Measurements from ENCODE around the gene TSPAN6. TPM values are rescaled to one million over a fixed set of nuclear protein-coding genes. Genes with fewer than 3 reads are reported as not detected.

Gene TSPAN6
- total RNA-seq, 2 experiments from 2014 or later, result 1.1 to 1.9 TPM

DNA sequence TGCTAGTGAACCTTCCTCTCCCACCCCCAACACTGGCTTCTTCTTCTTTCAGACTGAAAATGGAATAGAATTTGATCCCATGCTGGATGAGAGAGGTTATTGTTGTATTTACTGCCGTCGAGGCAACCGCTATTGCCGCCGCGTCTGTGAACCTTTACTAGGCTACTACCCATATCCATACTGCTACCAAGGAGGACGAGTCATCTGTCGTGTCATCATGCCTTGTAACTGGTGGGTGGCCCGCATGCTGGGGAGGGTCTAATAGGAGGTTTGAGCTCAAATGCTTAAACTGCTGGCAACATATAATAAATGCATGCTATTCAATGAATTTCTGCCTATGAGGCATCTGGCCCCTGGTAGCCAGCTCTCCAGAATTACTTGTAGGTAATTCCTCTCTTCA lies 37.1 kb downstream of the TSPAN6 start:
- ChIA-PET POLR2A (no interaction called here), CTCF (no interaction called here)
- no peaks in the 10 kb centered on the region for H3K36me3 Mint-ChIP-seq (ENCODE audit: low read depth)

DNA sequence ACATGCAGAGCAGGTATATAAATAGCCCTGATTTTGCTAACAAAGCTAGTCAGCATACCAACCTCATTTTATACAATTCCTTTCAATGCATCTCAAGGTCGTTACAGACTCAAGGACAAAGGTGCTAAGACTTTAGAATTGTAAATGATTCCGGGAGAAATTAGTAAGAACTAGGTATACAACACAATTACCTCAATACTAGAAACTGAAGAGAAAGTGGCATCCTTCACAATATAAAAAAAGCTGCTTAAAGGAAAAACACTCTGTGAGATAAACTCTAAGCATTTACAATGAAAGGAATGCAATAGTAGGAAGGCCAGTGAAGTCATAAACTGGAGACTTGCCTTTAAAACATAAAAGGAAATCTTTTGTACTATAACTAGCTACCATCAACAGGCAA lies 40.0 kb downstream of the TSPAN6 start:
- no peaks in the 10 kb centered on the region for H3K27me3 Mint-ChIP-seq
- no peaks in the 10 kb centered on the region for H3K4me1 Mint-ChIP-seq (ENCODE audit: low read depth)
- Histone ChIP-seq H3K4me3 (ENCODE audit: low read length) (no peak overlapping the region), H3K36me3 (ENCODE audit: insufficient read depth, low read length) (no peaks in the 10 kb centered on the region), H3K4me1 (ENCODE audit: insufficient read depth, low read length) (no peaks in the 10 kb centered on the region), H3K9me3 (ENCODE audit: control insufficient read depth in 1 of 2, insufficient read depth in 1 of 2, low read length in 2 of 2) (no peaks in the 10 kb centered on the region), H3K27ac (ENCODE audit: low read depth in 1 of 2, low read length in 2 of 2) (no peak overlapping the region), H3K27me3 (ENCODE audit: control insufficient read depth in 1 of 2, insufficient read depth in 2 of 2, low read length in 2 of 2) (no peaks in the 10 kb centered on the region)
- H3K4me3 Mint-ChIP-seq, result no peak overlapping the region
- intact Hi-C loops (cut with DNase I, micrococcal nuclease), result no loop called here
- ATAC-seq (ENCODE audit: poor library complexity) (no peak), DNase-seq (no peak)
- H3K27ac Mint-ChIP-seq, result no peak overlapping the region
- no peaks in the 10 kb centered on the region for H3K36me3 Mint-ChIP-seq (ENCODE audit: low read depth)
- POLR2A ChIA-PET, result no interaction called here
- TF ChIP-seq, protein P1, sequence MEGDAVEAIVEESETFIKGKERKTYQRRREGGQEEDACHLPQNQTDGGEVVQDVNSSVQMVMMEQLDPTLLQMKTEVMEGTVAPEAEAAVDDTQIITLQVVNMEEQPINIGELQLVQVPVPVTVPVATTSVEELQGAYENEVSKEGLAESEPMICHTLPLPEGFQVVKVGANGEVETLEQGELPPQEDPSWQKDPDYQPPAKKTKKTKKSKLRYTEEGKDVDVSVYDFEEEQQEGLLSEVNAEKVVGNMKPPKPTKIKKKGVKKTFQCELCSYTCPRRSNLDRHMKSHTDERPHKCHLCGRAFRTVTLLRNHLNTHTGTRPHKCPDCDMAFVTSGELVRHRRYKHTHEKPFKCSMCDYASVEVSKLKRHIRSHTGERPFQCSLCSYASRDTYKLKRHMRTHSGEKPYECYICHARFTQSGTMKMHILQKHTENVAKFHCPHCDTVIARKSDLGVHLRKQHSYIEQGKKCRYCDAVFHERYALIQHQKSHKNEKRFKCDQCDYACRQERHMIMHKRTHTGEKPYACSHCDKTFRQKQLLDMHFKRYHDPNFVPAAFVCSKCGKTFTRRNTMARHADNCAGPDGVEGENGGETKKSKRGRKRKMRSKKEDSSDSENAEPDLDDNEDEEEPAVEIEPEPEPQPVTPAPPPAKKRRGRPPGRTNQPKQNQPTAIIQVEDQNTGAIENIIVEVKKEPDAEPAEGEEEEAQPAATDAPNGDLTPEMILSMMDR (IDR thresholded peaks at IDR 0.05), result no peak
- CTCF ChIA-PET, result no interaction called here
- no peaks in the 10 kb centered on the region for H3K9me3 Mint-ChIP-seq

More for the DNA sequence above, 37.1 kb downstream of the TSPAN6 start:
- no peaks in the 10 kb centered on the region for H3K9me3 ChIP-seq (ENCODE audit: control insufficient read depth in 1 of 2, insufficient read depth in 1 of 2, low read length in 2 of 2)
- DNase-seq, result no peak
- no peak overlapping the region for H3K27ac ChIP-seq (ENCODE audit: low read depth in 1 of 2, low read length in 2 of 2)
- H3K27me3 ChIP-seq (ENCODE audit: control insufficient read depth in 1 of 2, insufficient read depth in 2 of 2, low read length in 2 of 2), result no peaks in the 10 kb centered on the region
- no peaks in the 10 kb centered on the region for H3K4me1 ChIP-seq (ENCODE audit: insufficient read depth, low read length)
- Mint-ChIP-seq H3K4me1 (ENCODE audit: low read depth) (no peaks in the 10 kb centered on the region), H3K4me3 (no peak overlapping the region), H3K27me3 (peaks cover 5% of the 10 kb centered on the region), H3K9me3 (no peaks in the 10 kb centered on the region), H3K27ac (no peak overlapping the region)
- no peak for ATAC-seq (ENCODE audit: poor library complexity)
- no peaks in the 10 kb centered on the region for H3K36me3 ChIP-seq (ENCODE audit: insufficient read depth, low read length)
- no peak overlapping the region for H3K4me3 ChIP-seq (ENCODE audit: low read length)
- intact Hi-C loops (cut with DNase I, micrococcal nuclease), result no loop called here
- TF ChIP-seq, protein P1 (IDR thresholded peaks at IDR 0.05), result no peak

DNA sequence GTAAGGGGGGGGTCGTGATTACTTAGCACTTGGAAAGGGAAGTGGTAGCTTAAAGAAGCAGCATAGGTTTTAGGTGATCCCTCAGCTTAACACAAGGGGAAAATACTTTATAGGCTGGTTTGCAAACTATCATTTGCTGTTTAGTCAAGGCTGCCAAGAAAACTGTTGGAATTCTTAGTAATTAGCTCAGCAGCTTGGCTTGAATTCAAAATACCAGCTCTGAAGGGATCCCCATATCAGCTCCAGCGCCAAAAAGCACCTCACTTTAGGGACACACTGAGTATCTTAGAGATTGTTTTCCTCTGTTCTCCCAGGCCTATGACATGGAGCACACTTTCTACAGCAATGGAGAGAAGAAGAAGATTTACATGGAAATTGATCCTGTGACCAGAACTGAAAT lies 43.0 kb downstream of the TSPAN6 start:
- H3K4me1 Mint-ChIP-seq (ENCODE audit: low read depth), result no peaks in the 10 kb centered on the region
- H3K36me3 Mint-ChIP-seq (ENCODE audit: low read depth), result no peaks in the 10 kb centered on the region
- ATAC-seq (ENCODE audit: poor library complexity) (no peak), DNase-seq (no peak)
- H3K9me3 Mint-ChIP-seq, result no peaks in the 10 kb centered on the region
- H3K4me3 Mint-ChIP-seq, result no peak overlapping the region
- Histone ChIP-seq H3K4me3 (ENCODE audit: low read length) (no peak overlapping the region), H3K27ac (ENCODE audit: low read depth in 1 of 2, low read length in 2 of 2) (no peak overlapping the region), H3K36me3 (ENCODE audit: insufficient read depth, low read length) (no peaks in the 10 kb centered on the region), H3K9me3 (ENCODE audit: control insufficient read depth in 1 of 2, insufficient read depth in 1 of 2, low read length in 2 of 2) (no peaks in the 10 kb centered on the region), H3K27me3 (ENCODE audit: control insufficient read depth in 1 of 2, insufficient read depth in 2 of 2, low read length in 2 of 2) (no peaks in the 10 kb centered on the region), H3K4me1 (ENCODE audit: insufficient read depth, low read length) (no peaks in the 10 kb centered on the region)
- intact Hi-C loops (cut with DNase I, micrococcal nuclease), result no loop called here
- TF ChIP-seq, protein P1 (IDR thresholded peaks at IDR 0.05), result no peak
- H3K27me3 Mint-ChIP-seq, result no peaks in the 10 kb centered on the region
- no peak overlapping the region for H3K27ac Mint-ChIP-seq
- ChIA-PET CTCF (no interaction called here), POLR2A (no interaction called here)
